Activated T-cell treated with anti-CD3 and anti-CD28 coated beads, Interleukin-2, amount 50 U/mL, for 4 hours (primary cell): Measurements from ENCODE around the gene ERLIN1. TPM values are rescaled to one million over a fixed set of nuclear protein-coding genes. Genes with fewer than 3 reads are reported as not detected.
"Not testable (repeated sequence)": the region's sequence is repeated elsewhere in the genome, so short reads cannot be mapped to it uniquely, and the experiment has no call there.

Source experiments
- ATAC-seq, 2 donors: fragments of 200-7000 bp; cut with Tn5 transposase; one replicate each; pipeline ENCODE4 v1.10.0; 2021
- DNase-seq: peaks from one replicate; pipeline ENCODE4 v3.0.0-alpha.2; 2020
- H3K27me3 Mint-ChIP-seq: one replicate; pipeline ENCODE4 v1.8.0; 2021; ENCODE audit warnings: low read depth, mixed read lengths
- H3K36me3 Mint-ChIP-seq: one replicate; pipeline ENCODE4 v1.8.0; 2022; ENCODE audit warnings: mixed read lengths; ENCODE audit not compliant: insufficient read depth
- H3K4me1 Mint-ChIP-seq: one replicate; pipeline ENCODE4 v1.8.0; 2021; ENCODE audit warnings: low read depth, mixed read lengths
- H3K4me3 Mint-ChIP-seq: one replicate; pipeline ENCODE4 v1.8.0; 2021; ENCODE audit warnings: mild to moderate bottlenecking, moderate library complexity, mixed read lengths
- H3K9me3 Mint-ChIP-seq: one replicate; pipeline ENCODE4 v1.8.0; 2021; ENCODE audit warnings: mixed read lengths
- total RNA-seq, 3 donors: library from RNA; stranded (reverse); gene quantifications; one replicate each; pipeline ENCODE4 v1.2.1, GENCODE V29; 2021

ERLIN1 gene
- total RNA-seq, 3 donors from 2014 or later: 20.3 to 26.5 (median 21.9) TPM

GRCh38 chr10:100133801-100134200 is 52.0 kb downstream of the ERLIN1 start:
- Mint-ChIP-seq H3K9me3 (peaks cover 5% of the 10 kb centered on the region), H3K36me3 (no peaks in the 10 kb centered on the region), H3K27me3 (peaks cover 19% of the 10 kb centered on the region), H3K4me3 (no peak overlapping the region), H3K4me1 (no peaks in the 10 kb centered on the region)
- ATAC-seq (no peak), DNase-seq (no peak)

GRCh38 chr10:100132427-100132826 is 53.4 kb downstream of the ERLIN1 start:
- DNase-seq (no peak), ATAC-seq (no peak)
- Mint-ChIP-seq H3K27me3 (peaks cover 22% of the 10 kb centered on the region), H3K9me3 (peaks cover 5% of the 10 kb centered on the region), H3K4me3 (no peak overlapping the region), H3K4me1 (no peaks in the 10 kb centered on the region), H3K36me3 (no peaks in the 10 kb centered on the region)

- DNase-seq (no peak), ATAC-seq (no peak)
- H3K9me3 Mint-ChIP-seq: peaks cover 5% of the 10 kb centered on the region
- H3K4me1 Mint-ChIP-seq: no peaks in the 10 kb centered on the region
- peaks cover 21% of the 10 kb centered on the region for H3K27me3 Mint-ChIP-seq
- H3K36me3 Mint-ChIP-seq: no peaks in the 10 kb centered on the region
- H3K4me3 Mint-ChIP-seq: no peak overlapping the region
These were observed 54.3 kb downstream of the ERLIN1 start for GRCh38 chr10:100131571-100131970.

GRCh38 chr10:100130831-100131230 is 55.0 kb downstream of the ERLIN1 start:
- Mint-ChIP-seq H3K4me1 (no peaks in the 10 kb centered on the region), H3K4me3 (no peak overlapping the region), H3K27me3 (peaks cover 18% of the 10 kb centered on the region), H3K9me3 (peaks cover 5% of the 10 kb centered on the region), H3K36me3 (no peaks in the 10 kb centered on the region)
- no peak for ATAC-seq
- no peak for DNase-seq

GRCh38 chr10:100129424-100129823 is 56.4 kb downstream of the ERLIN1 start:
- Mint-ChIP-seq H3K4me3 (no peak overlapping the region), H3K9me3 (no peaks in the 10 kb centered on the region), H3K27me3 (peaks cover 15% of the 10 kb centered on the region), H3K4me1 (no peaks in the 10 kb centered on the region), H3K36me3 (no peaks in the 10 kb centered on the region)
- no peak for ATAC-seq
- no peak for DNase-seq

GRCh38 chr10:100128951-100129350 is 56.9 kb downstream of the ERLIN1 start:
- Mint-ChIP-seq H3K27me3 (peaks cover 15% of the 10 kb centered on the region), H3K4me3 (no peak overlapping the region), H3K36me3 (no peaks in the 10 kb centered on the region), H3K9me3 (no peaks in the 10 kb centered on the region), H3K4me1 (no peaks in the 10 kb centered on the region)
- DNase-seq (no peak), ATAC-seq (no peak)

GRCh38 chr10:100125335-100125734 is 60.5 kb downstream of the ERLIN1 start:
- H3K4me3 Mint-ChIP-seq, H3K9me3 Mint-ChIP-seq, ATAC-seq: not testable (repeated sequence)

GRCh38 chr10:100124097-100124496 is 61.7 kb downstream of the ERLIN1 start:
- H3K9me3 Mint-ChIP-seq: no peaks in the 10 kb centered on the region
- DNase-seq (no peak), ATAC-seq (no peak)
- no peak overlapping the region for H3K4me3 Mint-ChIP-seq
- peaks cover 14% of the 10 kb centered on the region for H3K27me3 Mint-ChIP-seq
- H3K4me1 Mint-ChIP-seq: peaks cover 4% of the 10 kb centered on the region
- H3K36me3 Mint-ChIP-seq: no peaks in the 10 kb centered on the region

More at GRCh38 chr10:100125335-100125734, 60.5 kb downstream of the ERLIN1 start:
- peaks cover 10% of the 10 kb centered on the region for H3K27me3 Mint-ChIP-seq
- not testable (repeated sequence) for H3K36me3 Mint-ChIP-seq, DNase-seq, H3K4me1 Mint-ChIP-seq

GRCh38 chr10:100122780-100123179 is 63.0 kb downstream of the ERLIN1 start:
- no peaks in the 10 kb centered on the region for H3K9me3 Mint-ChIP-seq
- no peak for DNase-seq
- H3K4me3 Mint-ChIP-seq: no peak overlapping the region
- H3K27me3 Mint-ChIP-seq: peaks cover 14% of the 10 kb centered on the region
- no peaks in the 10 kb centered on the region for H3K36me3 Mint-ChIP-seq
- H3K4me1 Mint-ChIP-seq: peaks cover 4% of the 10 kb centered on the region
- no peak for ATAC-seq

- peaks cover 26% of the 10 kb centered on the region for H3K27me3 Mint-ChIP-seq
- no peaks in the 10 kb centered on the region for H3K36me3 Mint-ChIP-seq
- H3K9me3 Mint-ChIP-seq: no peaks in the 10 kb centered on the region
- no peak for DNase-seq
- H3K4me3 Mint-ChIP-seq: no peak overlapping the region
- ATAC-seq: no peak
- H3K4me1 Mint-ChIP-seq: peaks cover 4% of the 10 kb centered on the region
These were observed 65.3 kb downstream of the ERLIN1 start for GRCh38 chr10:100120550-100120949.

GRCh38 chr10:100119726-100120125 is 66.1 kb downstream of the ERLIN1 start:
- H3K4me3 Mint-ChIP-seq: no peak overlapping the region
- peaks cover 4% of the 10 kb centered on the region for H3K4me1 Mint-ChIP-seq
- no peaks in the 10 kb centered on the region for H3K36me3 Mint-ChIP-seq
- H3K9me3 Mint-ChIP-seq: no peaks in the 10 kb centered on the region
- peaks cover 28% of the 10 kb centered on the region for H3K27me3 Mint-ChIP-seq
- ATAC-seq (no peak), DNase-seq (no peak)

- no peak overlapping the region for H3K4me3 Mint-ChIP-seq
- no peaks in the 10 kb centered on the region for H3K36me3 Mint-ChIP-seq
- H3K27me3 Mint-ChIP-seq: peaks cover 32% of the 10 kb centered on the region
- no peaks in the 10 kb centered on the region for H3K4me1 Mint-ChIP-seq
- H3K9me3 Mint-ChIP-seq: no peaks in the 10 kb centered on the region
- ATAC-seq (no peak), DNase-seq (no peak)
These were observed 70.7 kb downstream of the ERLIN1 start for GRCh38 chr10:100114976-100115770.

GRCh38 chr10:100114460-100114859 is 71.4 kb downstream of the ERLIN1 start:
- Mint-ChIP-seq H3K9me3 (no peaks in the 10 kb centered on the region), H3K4me3 (no peak overlapping the region), H3K4me1 (no peaks in the 10 kb centered on the region), H3K36me3 (no peaks in the 10 kb centered on the region), H3K27me3 (peaks cover 30% of the 10 kb centered on the region)
- ATAC-seq (no peak), DNase-seq (no peak)

GRCh38 chr10:100109670-100110069 is 76.2 kb downstream of the ERLIN1 start:
- H3K4me3 Mint-ChIP-seq: no peak overlapping the region
- no peaks in the 10 kb centered on the region for H3K4me1 Mint-ChIP-seq
- H3K9me3 Mint-ChIP-seq: no peaks in the 10 kb centered on the region
- H3K27me3 Mint-ChIP-seq: peaks cover 18% of the 10 kb centered on the region
- ATAC-seq (no peak), DNase-seq (no peak)
- no peaks in the 10 kb centered on the region for H3K36me3 Mint-ChIP-seq

GRCh38 chr10:100106865-100107264 is 79.0 kb downstream of the ERLIN1 start:
- no peaks in the 10 kb centered on the region for H3K36me3 Mint-ChIP-seq
- H3K9me3 Mint-ChIP-seq: peaks cover 5% of the 10 kb centered on the region
- H3K27me3 Mint-ChIP-seq: peaks cover 24% of the 10 kb centered on the region
- H3K4me1 Mint-ChIP-seq: no peaks in the 10 kb centered on the region
- no peak overlapping the region for H3K4me3 Mint-ChIP-seq
- ATAC-seq: no peak
- no peak for DNase-seq
